Measurements from ENCODE around the gene GMIP. TPM values are rescaled to one million over a fixed set of nuclear protein-coding genes. Genes with fewer than 3 reads are reported as not detected.

The GMIP gene
- total RNA-seq, 1 donor from 2014 or later: 18.0 TPM

DNA sequence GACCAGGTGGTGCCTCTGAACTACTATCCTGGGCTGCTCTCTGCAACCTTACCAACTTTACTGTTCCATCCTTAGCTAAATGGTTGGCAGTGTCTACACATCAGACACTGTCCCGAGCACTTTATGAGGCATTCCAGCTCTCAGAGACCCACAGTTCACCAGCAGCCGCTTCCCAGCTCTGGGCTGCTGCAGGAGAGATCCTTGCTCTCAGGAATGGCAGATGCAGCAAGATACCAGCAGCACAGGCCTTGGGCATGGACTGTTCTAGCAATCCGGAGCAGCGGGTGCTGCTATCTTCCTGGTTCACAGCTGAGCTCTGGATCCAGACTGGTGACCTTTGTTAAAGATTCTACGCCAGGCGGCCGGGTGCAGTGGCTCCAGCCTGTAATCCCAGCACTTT lies 12.1 kb downstream of the GMIP start:
- Mint-ChIP-seq H3K27me3 (ENCODE audit: low read depth) (no peaks in the 10 kb centered on the region), H3K9me3 (ENCODE audit: low read depth) (no peaks in the 10 kb centered on the region), H3K4me1 (ENCODE audit: low read depth) (peaks cover 13% of the 10 kb centered on the region), H3K27ac (ENCODE audit: unreplicated experiment) (no peak overlapping the region), H3K36me3 (ENCODE audit: low read depth) (peaks cover 22% of the 10 kb centered on the region), H3K4me3 (ENCODE audit: unreplicated experiment) (no peak overlapping the region)
- TF ChIP-seq, protein P1, sequence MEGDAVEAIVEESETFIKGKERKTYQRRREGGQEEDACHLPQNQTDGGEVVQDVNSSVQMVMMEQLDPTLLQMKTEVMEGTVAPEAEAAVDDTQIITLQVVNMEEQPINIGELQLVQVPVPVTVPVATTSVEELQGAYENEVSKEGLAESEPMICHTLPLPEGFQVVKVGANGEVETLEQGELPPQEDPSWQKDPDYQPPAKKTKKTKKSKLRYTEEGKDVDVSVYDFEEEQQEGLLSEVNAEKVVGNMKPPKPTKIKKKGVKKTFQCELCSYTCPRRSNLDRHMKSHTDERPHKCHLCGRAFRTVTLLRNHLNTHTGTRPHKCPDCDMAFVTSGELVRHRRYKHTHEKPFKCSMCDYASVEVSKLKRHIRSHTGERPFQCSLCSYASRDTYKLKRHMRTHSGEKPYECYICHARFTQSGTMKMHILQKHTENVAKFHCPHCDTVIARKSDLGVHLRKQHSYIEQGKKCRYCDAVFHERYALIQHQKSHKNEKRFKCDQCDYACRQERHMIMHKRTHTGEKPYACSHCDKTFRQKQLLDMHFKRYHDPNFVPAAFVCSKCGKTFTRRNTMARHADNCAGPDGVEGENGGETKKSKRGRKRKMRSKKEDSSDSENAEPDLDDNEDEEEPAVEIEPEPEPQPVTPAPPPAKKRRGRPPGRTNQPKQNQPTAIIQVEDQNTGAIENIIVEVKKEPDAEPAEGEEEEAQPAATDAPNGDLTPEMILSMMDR (IDR thresholded peaks at IDR 0.05): no peak
- DNase-seq (ENCODE audit: low spot score): no peak

DNA sequence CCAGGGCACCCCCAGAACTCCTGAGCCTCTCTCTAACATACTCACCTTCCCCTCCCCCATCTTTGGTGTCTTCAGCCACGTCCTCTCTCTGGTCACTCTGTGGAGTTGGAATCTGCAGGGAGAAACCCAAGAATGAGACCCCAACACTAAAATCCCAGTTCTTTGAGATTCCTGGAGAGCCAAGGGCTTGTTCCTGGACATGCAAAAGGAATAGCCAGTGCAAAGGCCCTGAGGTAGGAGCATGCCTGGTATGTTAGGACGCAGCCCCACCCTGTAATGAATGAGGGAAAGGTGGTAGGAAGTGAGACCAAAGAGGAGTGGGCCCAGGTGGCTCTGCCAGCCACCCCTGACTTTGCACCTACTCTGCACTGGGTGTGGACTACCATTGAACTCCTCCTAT lies 13.0 kb downstream of the GMIP start:
- Mint-ChIP-seq H3K4me3 (ENCODE audit: unreplicated experiment) (no peak overlapping the region), H3K27ac (ENCODE audit: unreplicated experiment) (no peak overlapping the region), H3K9me3 (ENCODE audit: low read depth) (no peaks in the 10 kb centered on the region), H3K27me3 (ENCODE audit: low read depth) (no peaks in the 10 kb centered on the region), H3K36me3 (ENCODE audit: low read depth) (peaks cover 18% of the 10 kb centered on the region), H3K4me1 (ENCODE audit: low read depth) (peaks cover 13% of the 10 kb centered on the region)
- no peak for DNase-seq (ENCODE audit: low spot score)
- TF ChIP-seq, protein P1 (IDR thresholded peaks at IDR 0.05): no peak

GRCh38 chr19:19630062-19630414 lies 13.4 kb downstream of the GMIP start:
- no peak overlapping the region for H3K4me3 Mint-ChIP-seq (ENCODE audit: unreplicated experiment)
- peaks cover 17% of the 10 kb centered on the region for H3K36me3 Mint-ChIP-seq (ENCODE audit: low read depth)
- H3K27ac Mint-ChIP-seq (ENCODE audit: unreplicated experiment): no peak overlapping the region
- no peaks in the 10 kb centered on the region for H3K27me3 Mint-ChIP-seq (ENCODE audit: low read depth)
- no peaks in the 10 kb centered on the region for H3K9me3 Mint-ChIP-seq (ENCODE audit: low read depth)
- H3K4me1 Mint-ChIP-seq (ENCODE audit: low read depth): peaks cover 13% of the 10 kb centered on the region
- TF ChIP-seq, protein P1 (IDR thresholded peaks at IDR 0.05): no peak
- DNase-seq (ENCODE audit: low spot score): no peak

GRCh38 chr19:19628501-19629134 lies 14.8 kb downstream of the GMIP start:
- Mint-ChIP-seq H3K4me1 (ENCODE audit: low read depth) (peaks cover 13% of the 10 kb centered on the region), H3K27ac (ENCODE audit: unreplicated experiment) (peak overlapping the region; percentile 41), H3K27me3 (ENCODE audit: low read depth) (no peaks in the 10 kb centered on the region), H3K9me3 (ENCODE audit: low read depth) (no peaks in the 10 kb centered on the region), H3K36me3 (ENCODE audit: low read depth) (peaks cover 6% of the 10 kb centered on the region), H3K4me3 (ENCODE audit: unreplicated experiment) (peak overlapping the region; percentile 62)
- TF ChIP-seq, protein P1 (IDR thresholded peaks at IDR 0.05): no peak
- no peak for DNase-seq (ENCODE audit: low spot score)

DNA sequence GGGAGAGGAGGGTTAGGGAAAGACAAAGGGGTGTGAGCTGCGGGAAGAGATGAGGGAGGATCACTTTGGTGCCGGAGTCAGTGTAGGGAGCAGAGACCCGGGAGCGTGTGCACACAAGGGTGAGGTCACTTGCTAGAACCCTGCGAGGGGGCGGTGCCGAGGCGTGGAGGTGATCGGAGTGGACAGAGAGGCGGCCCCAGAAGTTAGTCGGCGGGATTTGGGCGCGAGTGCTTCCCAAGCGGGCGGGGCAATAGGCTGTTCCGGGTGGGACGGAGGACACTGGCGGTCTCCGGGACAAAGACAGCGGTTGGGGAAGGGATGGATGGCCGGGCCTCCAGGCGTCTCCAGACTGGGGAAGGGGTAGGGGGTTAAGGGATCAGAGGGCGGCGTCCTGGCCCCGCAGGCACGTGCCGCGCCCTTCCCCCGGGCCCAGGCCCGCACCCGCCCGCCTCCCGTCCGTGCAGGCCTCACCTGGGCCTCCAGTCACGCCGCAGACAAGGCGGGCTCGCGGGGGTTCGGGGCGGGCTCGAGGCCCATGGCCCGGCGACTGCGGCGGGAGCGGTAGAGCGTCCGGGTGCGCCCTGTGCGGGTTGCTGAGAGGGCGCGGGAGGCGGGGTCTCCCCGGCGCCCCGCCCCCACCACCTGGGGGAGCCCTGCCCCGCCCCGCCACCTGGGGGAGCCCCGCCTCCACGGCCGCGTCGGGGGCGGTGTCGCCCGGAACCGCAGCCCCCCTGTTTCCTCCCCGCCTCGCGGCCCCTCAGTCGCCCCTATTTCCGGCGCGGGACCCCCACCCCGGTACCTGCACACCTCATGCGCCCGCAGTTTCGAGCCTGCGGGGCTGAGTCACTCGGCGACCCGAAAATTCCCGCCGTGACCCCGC lies 15.6 kb downstream of the GMIP start, which contains the start of gene LPAR2:
Gene LPAR2 (minus strand): TSS at position 600 of the 880 bp plus-strand sequence. CDS start 945 bp downstream, outside the sequence.
- Mint-ChIP-seq H3K4me3 (ENCODE audit: unreplicated experiment) (peak within 1 kb of the TSS; percentile 72), H3K27me3 (ENCODE audit: low read depth) (no peaks in the 10 kb centered on the region), H3K36me3 (ENCODE audit: low read depth) (peaks cover 1% of the 10 kb centered on the region), H3K27ac (ENCODE audit: unreplicated experiment) (peak within 1 kb of the TSS; percentile 41), H3K9me3 (ENCODE audit: low read depth) (no peaks in the 10 kb centered on the region), H3K4me1 (ENCODE audit: low read depth) (peaks cover 13% of the 10 kb centered on the region)
- TF ChIP-seq, protein P1 (IDR thresholded peaks at IDR 0.05): no peak
- no peak for DNase-seq (ENCODE audit: low spot score)

All from chondrocyte (in vitro differentiated cells).